SK-N-SH (cell line): ENCODE results near the gene MYO9B. TPM values are rescaled to one million over a fixed set of nuclear protein-coding genes. Genes with fewer than 3 reads are reported as not detected.

Experiments
- CTCF ChIA-PET: fragments of 300-600, 350-600 bp; formaldehyde crosslinking; extraction: SDS; loops from one replicate; lab custom pipeline; 2021; lab: Yijun Ruan, JAX
- POLR2A ChIA-PET: fragments of 350-600 bp; sonication (Branson Sonifier 250); formaldehyde crosslinking; extraction: SDS; loops from one replicate; lab custom pipeline; 2020; ENCODE audit warnings: antibody characterized with exemption, inconsistent platforms; lab: Yijun Ruan, JAX
- DNase-seq: peaks from one replicate; pipeline ENCODE4 v3.0.0; 2012
- H2AFZ ChIP-seq: fragments of 200-600 bp; sonication (generic); 2 replicates; pipeline ENCODE4 v1.8.1; 2016; ENCODE audit warnings: antibody characterized with exemption, mild to moderate bottlenecking, low read depth
- H3F3A ChIP-seq: fragments of 200-600 bp; sonication (generic); replicated peaks from 2 replicates; pipeline ENCODE3; 2016; ENCODE audit warnings: antibody characterized with exemption, mild to moderate bottlenecking; ENCODE audit not compliant: insufficient read depth
- H3K27ac ChIP-seq, 2 experiments: fragments of 200-500 bp in 1 of 2; fragments of 200-600 bp in 1 of 2; sonication (Bioruptor generic) in 1 of 2; sonication (generic), shearing (Covaris generic) in 1 of 2; 2 replicates each; pipeline versions ENCODE4 v1.5.1 to v1.6.1; 2014 to 2016; ENCODE audit warnings: low read depth in 2 of 2, inconsistent platforms in 1 of 2, low read length in 1 of 2, mild to moderate bottlenecking in 1 of 2, mixed read lengths in 1 of 2
- H3K27me3 ChIP-seq: fragments of 200-600 bp; sonication (generic), shearing (Covaris generic); 2 replicates; pipeline ENCODE4 v1.6.1; 2016; ENCODE audit warnings: mixed run types; ENCODE audit not compliant: insufficient read depth
- H3K36me3 ChIP-seq, 2 experiments: fragments of 200-500 bp in 1 of 2; fragments of 200-600 bp in 1 of 2; sonication (Bioruptor generic) in 1 of 2; sonication (generic) in 1 of 2; replicated peaks in 1 of 2; 2 replicates each; pipeline versions ENCODE3 to v1.5.1; 2014 to 2016; ENCODE audit warnings: low read length in 1 of 2, mild to moderate bottlenecking in 1 of 2; ENCODE audit not compliant: insufficient read depth in 2 of 2, control insufficient read depth in 1 of 2
- H3K4me1 ChIP-seq, 2 experiments: fragments of 200-500 bp in 1 of 2; fragments of 200-600 bp in 1 of 2; sonication (Bioruptor generic) in 1 of 2; sonication (generic), shearing (Covaris generic) in 1 of 2; 2 replicates each; pipeline versions ENCODE4 v1.5.1 to v1.6.1; 2014 to 2016; ENCODE audit warnings: low read depth in 1 of 2, low read length in 1 of 2, mixed run types in 1 of 2; ENCODE audit not compliant: insufficient read depth in 2 of 2, control insufficient read depth in 1 of 2
- H3K4me2 ChIP-seq: fragments of 200-600 bp; sonication (generic), shearing (Covaris generic); 2 replicates; pipeline ENCODE4 v1.6.1; 2017; ENCODE audit warnings: mixed run types
- H3K4me3 ChIP-seq, 2 experiments: fragments of 200-500 bp in 1 of 2; fragments of 200-600 bp in 1 of 2; sonication (Bioruptor generic) in 1 of 2; sonication (generic), shearing (Covaris generic) in 1 of 2; 2 replicates each; pipeline versions ENCODE4 v1.5.1 to v1.8.1; 2014 to 2016; ENCODE audit warnings: low read depth in 2 of 2, inconsistent platforms in 1 of 2, low read length in 1 of 2, mild to moderate bottlenecking in 1 of 2, mixed read lengths in 1 of 2, moderate library complexity in 1 of 2
- H3K79me2 ChIP-seq: fragments of 200-600 bp; sonication (generic); 2 replicates; pipeline ENCODE4 v1.8.1; 2017; ENCODE audit warnings: mild to moderate bottlenecking; ENCODE audit not compliant: insufficient read depth
- H3K9ac ChIP-seq: fragments of 200-600 bp; sonication (generic); 2 replicates; pipeline ENCODE4 v1.6.1; 2017; ENCODE audit warnings: mixed run types
- H3K9me2 ChIP-seq: fragments of 200-600 bp; sonication (generic); 2 replicates; pipeline ENCODE4 v1.6.1; 2017; ENCODE audit warnings: mixed run types
- H3K9me3 ChIP-seq: fragments of 200-600 bp; sonication (generic); 2 replicates; pipeline ENCODE4 v1.6.1; 2017; ENCODE audit warnings: mixed run types, mild to moderate bottlenecking, moderate library complexity
- H4K20me1 ChIP-seq: fragments of 200-600 bp; sonication (generic); 2 replicates; pipeline ENCODE4 v1.6.1; 2017; ENCODE audit warnings: mild to moderate bottlenecking, mixed run types; ENCODE audit not compliant: insufficient read depth
- CHD2 ChIP-seq: fragments of 150-350 bp; IDR thresholded peaks from 2 replicates; pipeline ENCODE4 v1.6.1; 2018; ENCODE audit warnings: low read length; ENCODE audit not compliant: partially characterized antibody
- EP300 ChIP-seq, 2 experiments: IDR thresholded peaks; 2 replicates each; pipeline versions ENCODE4 v1.4.0 to v1.6.1; 2012; ENCODE audit warnings: borderline replicate concordance in 1 of 2, low read depth in 1 of 2, low read length in 1 of 2
- EZH2phosphoT487 ChIP-seq: fragments of 200-600 bp; sonication (generic); IDR thresholded peaks from 2 replicates; pipeline ENCODE4 v1.6.1; 2017; ENCODE audit warnings: low read depth, mixed run types, mild to moderate bottlenecking, antibody characterized with exemption, moderate library complexity, borderline replicate concordance
- FOXM1 ChIP-seq: IDR thresholded peaks from 2 replicates; pipeline ENCODE4 v1.4.0; 2012; ENCODE audit warnings: low read depth, mild to moderate bottlenecking
- NRF1 ChIP-seq: IDR thresholded peaks from 2 replicates; pipeline ENCODE4 v1.6.1; 2012; ENCODE audit warnings: low read depth, mild to moderate bottlenecking, low read length
- RCOR1 ChIP-seq: fragments of 150-350 bp; IDR thresholded peaks from 2 replicates; pipeline ENCODE4 v1.6.1; 2017; ENCODE audit warnings: antibody characterized with exemption, low read length
- SIN3A ChIP-seq: IDR thresholded peaks from 2 replicates; pipeline ENCODE4 v1.6.1; 2012; ENCODE audit warnings: low read depth, mild to moderate bottlenecking, low read length, moderate library complexity, borderline replicate concordance
- SMC3 ChIP-seq: IDR thresholded peaks from 2 replicates; pipeline ENCODE4 v1.6.1; 2012; ENCODE audit warnings: low read depth, low read length, improper control_type of control experiment
- WGBS: methylation state at CpG from one replicate; pipeline ENCODE4 v1.1.6; 2017; ENCODE audit warnings: low lambda C conversion rate; 5-methylcytosine and 5-hydroxymethylcytosine counted together
- polyA plus RNA-seq, 3 experiments: library from polyadenylated mRNA; depleted of rRNA; stranded (reverse); fragments of >200 nt; gene quantifications; 2 replicates each; pipeline ENCODE4 v1.2.3, GENCODE V29; 2012
- TF ChIP-seq, protein P1 (sequence below): IDR thresholded peaks from 2 replicates; pipeline ENCODE4; 2012
- TF ChIP-seq, protein P2 (sequence below): IDR thresholded peaks from 2 replicates; pipeline ENCODE4 v1.4.0; 2012; ENCODE audit warnings: low read depth, borderline replicate concordance

MYO9B gene
- polyA plus RNA-seq, 1 of the 3 experiments (the other 2 are of a cell fraction), result 37.6 TPM

GRCh38 chr19:17226002-17226933, 150.7 kb downstream of the MYO9B start, which contains the start of gene OCEL1 (continued):
- TF ChIP-seq, protein P1, sequence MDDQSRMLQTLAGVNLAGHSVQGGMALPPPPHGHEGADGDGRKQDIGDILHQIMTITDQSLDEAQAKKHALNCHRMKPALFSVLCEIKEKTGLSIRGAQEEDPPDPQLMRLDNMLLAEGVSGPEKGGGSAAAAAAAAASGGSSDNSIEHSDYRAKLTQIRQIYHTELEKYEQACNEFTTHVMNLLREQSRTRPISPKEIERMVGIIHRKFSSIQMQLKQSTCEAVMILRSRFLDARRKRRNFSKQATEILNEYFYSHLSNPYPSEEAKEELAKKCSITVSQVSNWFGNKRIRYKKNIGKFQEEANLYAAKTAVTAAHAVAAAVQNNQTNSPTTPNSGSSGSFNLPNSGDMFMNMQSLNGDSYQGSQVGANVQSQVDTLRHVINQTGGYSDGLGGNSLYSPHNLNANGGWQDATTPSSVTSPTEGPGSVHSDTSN, result no peak
- TF ChIP-seq SIN3A, result peak; percentile 29; the same call in 1 of the 2 replicates
- no peak for TF ChIP-seq EP300 (IDR thresholded peaks at IDR 0.05; ENCODE audit: borderline replicate concordance in 1 of 2, low read depth in 1 of 2, low read length in 1 of 2)
- TF ChIP-seq RCOR1, result no peak
- peak; percentile 83 for TF ChIP-seq NRF1
- TF ChIP-seq, protein P2, sequence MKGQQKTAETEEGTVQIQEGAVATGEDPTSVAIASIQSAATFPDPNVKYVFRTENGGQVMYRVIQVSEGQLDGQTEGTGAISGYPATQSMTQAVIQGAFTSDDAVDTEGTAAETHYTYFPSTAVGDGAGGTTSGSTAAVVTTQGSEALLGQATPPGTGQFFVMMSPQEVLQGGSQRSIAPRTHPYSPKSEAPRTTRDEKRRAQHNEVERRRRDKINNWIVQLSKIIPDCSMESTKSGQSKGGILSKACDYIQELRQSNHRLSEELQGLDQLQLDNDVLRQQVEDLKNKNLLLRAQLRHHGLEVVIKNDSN, result no peak
- TF ChIP-seq EZH2phosphoT487, result no peak
- peak; percentile 12 for TF ChIP-seq CHD2

DNA sequence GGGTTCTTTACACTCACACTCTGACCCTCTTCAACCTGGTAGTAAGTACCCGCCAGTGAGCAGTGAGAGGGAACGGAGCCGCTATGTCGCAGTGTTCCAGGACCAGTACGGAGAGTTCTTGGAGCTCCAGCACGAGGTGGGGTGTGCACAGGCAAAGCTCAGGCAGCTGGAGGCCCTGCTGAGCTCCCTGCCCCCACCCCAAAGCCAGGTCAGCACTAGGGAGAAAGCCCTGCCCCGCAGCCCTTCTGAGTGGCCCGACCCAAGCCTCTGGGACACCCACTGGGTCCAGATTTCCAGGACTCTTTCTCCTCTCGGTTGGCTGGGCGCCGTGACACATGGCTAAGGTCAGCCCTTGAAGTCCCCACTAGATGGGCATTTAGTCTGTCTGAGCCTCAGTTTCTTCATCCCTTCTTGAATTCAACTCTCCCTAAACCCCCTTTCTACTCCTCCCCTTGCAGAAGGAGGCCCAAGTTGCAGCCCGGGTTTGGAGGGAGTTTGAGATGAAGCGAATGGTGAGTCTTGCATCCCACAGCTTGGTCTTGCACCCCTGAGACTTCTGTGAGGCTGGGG, 152.3 kb downstream of the MYO9B start:
- H3F3A ChIP-seq, result peaks cover 13% of the 10 kb centered on the region
- peaks cover 0 to 3% of the 10 kb centered on the region in 2 experiments; a peak in 1 of 4 replicates for H3K4me1 ChIP-seq
- no peaks in the 10 kb centered on the region for H4K20me1 ChIP-seq
- no peaks in the 10 kb centered on the region for H3K9me3 ChIP-seq
- no peaks in the 10 kb centered on the region for H3K9me2 ChIP-seq
- DNase-seq, result no peak
- ChIA-PET CTCF (interaction anchor here (0.7 to 1.4 kb wide), 5 partner anchors 22 to 161 kb away, joined by 3 to 5 read pairs (median 3); no protein-coding TSS in a partner anchor), POLR2A (interaction anchor here (3.3 kb wide), 1 partner anchor 12 kb away, joined by 33 read pairs; the partner anchor contains the start of gene USE1)
- no peaks in the 10 kb centered on the region for H3K27me3 ChIP-seq
- no peak overlapping the region for H3K4me3 ChIP-seq
- peaks cover 10% of the 10 kb centered on the region; the same call in 1 of the 2 replicates for H3K79me2 ChIP-seq
- H2AFZ ChIP-seq, result no peak overlapping the region
- no peak overlapping the region for H3K27ac ChIP-seq
- H3K36me3 ChIP-seq, result peaks cover 12 to 18% of the 10 kb centered on the region in 2 experiments
- H3K9ac ChIP-seq, result no peak overlapping the region
- WGBS, result 91% methylated on average over 12 of the region's 13 CpGs
- TF ChIP-seq FOXM1, result no peak
- no peak for TF ChIP-seq EP300 (IDR thresholded peaks at IDR 0.05; ENCODE audit: borderline replicate concordance in 1 of 2, low read depth in 1 of 2, low read length in 1 of 2)
- no peak for TF ChIP-seq SMC3
- H3K4me2 ChIP-seq, result no peak overlapping the region
